GM19438 (cell line): ENCODE results near the gene RASL10B.

Experiments
- ATAC-seq: cut with Tn5 transposase; IDR thresholded peaks from one replicate; pipeline ENCODE4 v1.9.1; 2021; ENCODE audit warnings: low read depth; ENCODE audit not compliant: unreplicated experiment

Gene RASL10B

DNA sequence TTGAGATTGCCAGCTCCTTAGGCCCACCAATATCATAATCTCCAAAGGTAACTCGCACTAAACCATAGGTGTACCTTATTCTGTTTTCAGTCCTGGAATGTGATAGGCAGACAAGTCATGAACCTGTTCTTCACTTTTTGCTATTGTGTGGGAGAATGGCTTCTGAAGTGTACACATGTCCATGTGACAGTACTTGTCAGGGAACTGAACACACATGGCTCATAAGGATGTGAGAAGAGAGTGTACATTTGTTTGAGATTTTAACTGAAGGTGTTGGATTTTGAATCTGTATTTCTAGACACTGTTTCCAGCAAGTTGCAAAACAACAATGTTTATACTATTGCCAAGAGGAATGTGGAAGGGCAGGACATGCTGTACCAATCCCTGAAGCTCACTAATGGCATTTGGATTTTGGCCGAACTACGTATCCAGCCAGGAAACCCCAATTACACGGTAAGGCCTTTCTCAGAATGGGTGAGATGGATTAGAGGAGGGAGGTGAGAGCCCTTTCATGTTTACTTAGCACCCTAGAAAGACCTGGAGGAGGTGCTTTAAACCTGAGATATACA, 14.5 kb upstream of the RASL10B start:
- ATAC-seq = no peak

DNA sequence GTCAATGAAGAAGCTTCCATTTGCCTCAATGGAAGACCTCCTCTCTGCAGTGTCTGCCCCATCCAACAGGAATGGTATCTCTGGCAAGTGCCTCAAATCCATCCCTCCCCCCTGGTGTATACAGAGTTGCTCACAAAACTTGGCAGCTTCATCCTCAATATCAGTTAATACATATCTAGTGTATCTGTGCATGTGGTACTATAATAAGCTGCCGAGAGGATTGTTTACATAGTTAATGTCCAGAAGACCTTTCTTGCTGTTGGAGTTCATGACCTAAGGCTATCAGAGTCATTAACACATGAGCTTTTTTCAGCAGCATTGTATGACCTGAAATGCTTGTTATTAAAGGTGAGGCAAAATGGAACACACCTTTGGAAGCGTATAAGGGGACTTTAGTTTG, 14.0 kb upstream of the RASL10B start:
- ATAC-seq = no peak

DNA sequence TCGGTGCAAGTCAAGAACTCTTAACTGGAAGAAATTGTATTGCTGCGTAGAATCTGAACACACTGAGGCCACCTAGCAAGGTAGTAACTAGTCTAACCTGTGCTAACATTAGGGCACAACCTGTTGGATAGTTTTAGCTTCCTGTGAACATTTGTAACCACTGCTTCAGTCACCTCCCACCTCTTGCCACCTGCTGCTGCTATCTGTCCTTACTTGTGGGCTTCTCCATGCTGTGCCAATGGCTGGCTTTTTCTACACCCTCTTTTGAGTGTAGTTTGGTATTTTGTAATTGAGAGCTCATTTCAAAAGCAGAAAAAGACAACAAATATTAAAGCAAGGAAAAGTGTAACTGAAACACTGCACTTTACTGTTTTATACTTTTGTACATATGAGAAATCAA, 7.7 kb upstream of the RASL10B start:
- no peak for ATAC-seq

DNA sequence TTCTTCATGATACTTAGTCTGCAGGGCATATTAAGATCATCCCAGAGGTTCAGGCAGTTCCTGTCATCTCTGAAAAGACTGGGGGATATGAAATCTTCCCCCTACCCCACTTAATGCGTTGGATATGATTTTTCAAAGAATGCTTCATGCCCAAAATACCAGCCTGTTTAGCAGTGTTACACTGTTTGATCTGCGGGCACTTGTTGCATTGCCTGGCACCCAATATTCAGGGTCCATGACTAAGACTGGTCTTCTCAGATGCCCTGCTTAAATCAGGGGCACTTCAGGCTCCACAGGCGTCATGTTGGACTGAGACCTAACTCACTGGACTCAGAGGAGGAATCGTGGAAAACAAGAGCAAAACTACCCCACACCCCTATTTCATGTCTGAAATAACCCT, 6.4 kb upstream of the RASL10B start:
- ATAC-seq = no peak

DNA sequence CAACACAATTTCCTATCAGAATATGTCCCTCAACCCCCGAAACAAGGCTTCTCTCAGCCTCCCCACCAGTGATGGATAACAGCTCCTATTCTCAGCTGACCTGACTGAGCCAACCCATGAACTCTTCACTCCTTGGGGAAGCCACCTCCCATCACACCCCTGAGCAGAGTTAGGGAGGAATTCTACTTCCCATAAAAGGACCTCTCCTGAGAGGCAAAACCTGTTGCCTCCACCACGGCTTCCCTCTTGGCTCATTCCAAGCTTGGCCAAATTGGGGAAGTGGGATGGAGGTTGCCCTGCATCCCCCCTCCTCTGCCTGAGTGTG, 5.7 kb upstream of the RASL10B start:
- no peak for ATAC-seq

DNA sequence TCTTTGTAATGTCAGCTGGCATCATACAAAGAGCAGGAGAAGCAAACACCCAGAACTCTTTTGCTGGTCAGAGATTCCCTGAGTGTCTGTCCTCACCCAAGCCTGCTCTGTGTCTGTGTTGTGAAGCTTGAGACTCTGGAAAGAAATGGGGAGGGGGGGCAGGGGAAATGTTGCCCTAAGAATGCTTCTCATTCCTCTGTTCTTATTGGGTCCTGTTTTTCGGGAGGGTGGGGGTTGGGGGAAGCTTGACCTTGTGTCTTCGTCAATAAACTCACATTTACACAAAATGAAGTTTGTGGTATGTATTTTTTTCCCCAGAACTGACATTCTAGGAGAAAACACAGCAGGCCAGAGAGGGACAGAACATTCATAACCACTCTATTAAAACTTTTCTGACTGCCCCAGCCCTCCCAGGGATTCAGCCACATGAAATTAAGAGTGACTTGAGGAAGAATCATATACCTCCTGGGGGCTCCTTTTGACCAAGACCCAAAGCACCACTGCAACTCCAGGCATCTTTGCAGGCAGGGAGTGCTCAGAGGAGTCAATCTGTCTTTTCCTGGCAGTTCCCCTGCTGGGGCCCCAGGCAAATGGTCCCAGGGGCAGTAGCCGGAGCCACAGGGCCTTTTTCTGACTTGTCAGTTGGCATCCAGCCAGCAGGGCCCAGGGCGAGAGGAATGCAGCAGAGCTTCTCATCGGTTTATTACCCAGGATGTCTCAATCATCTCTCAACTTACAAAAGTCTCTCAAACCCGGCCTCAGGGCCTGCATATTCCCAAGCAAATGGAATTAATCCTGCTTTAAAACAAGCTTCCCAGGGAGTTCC, 5.1 kb upstream of the RASL10B start:
- ATAC-seq = no peak

DNA sequence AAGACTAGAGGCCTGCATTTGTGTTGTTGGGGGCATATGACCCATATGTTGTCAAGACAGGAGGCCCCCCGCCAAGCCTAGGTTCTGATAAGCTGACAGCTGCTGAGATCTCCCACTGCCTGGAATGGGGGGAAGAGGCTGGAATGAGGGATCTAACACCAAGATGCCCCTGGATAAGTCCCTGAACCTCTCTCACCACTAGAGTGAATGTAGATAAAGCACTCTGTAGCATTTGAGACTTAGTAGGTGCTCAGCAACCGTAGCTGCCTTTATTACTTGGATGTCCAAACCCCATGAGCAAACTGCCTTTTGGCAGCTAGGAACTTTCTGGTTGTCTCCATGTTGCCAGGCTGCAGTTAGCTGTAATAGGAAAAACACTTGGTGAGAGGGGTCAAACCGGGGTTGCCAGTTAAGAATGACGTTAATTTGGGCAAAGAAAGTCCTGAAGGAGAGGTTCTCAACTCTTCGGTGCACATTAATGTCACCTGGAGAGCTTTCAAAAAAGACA, 4.4 kb upstream of the RASL10B start:
- ATAC-seq = no peak

DNA sequence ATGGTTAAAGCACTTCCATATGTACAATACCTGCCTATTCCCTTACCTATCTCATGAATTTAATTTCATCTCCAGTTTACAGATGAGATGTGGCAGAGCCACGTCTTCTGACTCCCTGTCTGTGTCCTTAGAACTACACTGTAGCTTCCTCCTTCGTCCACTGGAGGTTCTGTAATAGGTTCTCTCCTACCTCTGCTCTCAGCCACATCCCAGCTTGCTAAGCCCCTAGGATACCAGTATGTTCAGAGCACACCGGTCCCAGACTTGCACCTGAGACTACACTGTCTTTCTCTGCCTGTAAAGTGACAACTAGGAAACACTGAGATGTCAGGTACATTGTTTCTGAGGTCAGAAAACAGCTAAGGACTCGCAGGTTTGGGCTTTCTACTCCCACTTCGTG, 3.8 kb upstream of the RASL10B start:
- no peak for ATAC-seq

DNA sequence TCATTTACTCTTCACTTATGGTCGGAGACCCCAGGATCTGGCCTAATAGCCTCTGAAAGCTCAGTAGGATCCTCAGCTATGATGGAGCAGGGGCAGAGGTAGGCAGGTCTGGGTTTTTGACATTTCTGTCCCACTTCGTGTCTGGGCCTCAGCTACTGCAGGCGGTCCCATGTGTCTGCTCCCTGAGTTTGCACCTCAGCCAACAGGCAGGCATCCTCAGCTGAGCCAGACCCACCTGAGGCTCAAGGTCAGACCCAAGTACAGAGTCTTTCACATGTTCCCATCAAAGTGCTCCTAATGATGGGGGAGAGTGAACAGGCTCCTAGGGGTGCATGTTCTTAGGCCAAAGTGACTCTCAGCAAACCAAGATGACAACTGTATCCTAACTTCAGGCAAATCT, 2.9 kb upstream of the RASL10B start:
- ATAC-seq = no peak

DNA sequence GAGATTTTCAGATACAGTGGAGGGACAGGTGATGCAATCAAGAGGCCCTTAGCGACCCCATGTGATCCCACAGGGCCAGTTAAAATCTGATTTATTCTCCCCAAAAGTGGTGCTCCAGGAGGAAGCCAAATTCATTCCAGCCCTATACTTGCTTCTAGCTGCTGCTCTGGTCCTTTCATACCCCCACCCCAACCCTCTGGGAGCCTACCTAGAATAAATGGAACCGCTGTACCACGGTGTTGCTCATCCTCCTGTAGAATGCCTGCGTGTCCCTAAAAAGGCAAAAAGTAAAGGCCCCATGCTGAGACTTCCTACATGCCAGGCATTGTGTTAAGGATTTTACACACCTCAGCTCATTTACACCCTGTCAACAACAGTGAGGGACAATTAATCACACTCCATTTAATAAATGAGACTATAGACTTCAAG, 2.0 kb upstream of the RASL10B start:
- ATAC-seq = no peak

DNA sequence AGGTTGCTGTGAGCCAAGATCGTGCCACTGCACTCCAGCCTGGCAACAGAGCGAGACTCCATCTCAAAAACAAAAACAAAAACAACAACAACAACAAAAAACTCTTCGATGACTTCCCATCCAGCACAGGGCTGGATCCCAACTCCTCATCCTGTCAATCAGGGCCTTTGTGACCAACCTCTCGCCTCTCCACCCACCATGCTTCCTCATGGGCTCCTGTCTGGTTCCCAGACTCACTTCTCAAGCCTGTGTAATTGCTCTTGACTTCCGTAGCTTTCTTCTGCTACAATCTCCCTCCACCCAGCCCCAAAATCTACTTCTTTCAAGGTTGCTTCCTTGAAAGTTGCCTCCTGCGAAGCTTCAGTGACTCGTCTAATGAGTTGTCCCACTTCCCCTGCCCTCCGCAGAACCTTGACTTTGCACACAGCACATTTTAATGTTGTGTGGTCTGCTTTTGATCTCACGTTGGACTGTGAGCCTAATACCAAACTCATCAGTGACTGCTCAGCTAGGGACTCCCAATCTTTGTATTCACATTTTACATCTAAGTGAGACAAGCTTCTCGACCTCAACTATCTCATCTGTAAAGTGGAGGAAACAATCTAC, 936 bp upstream of the RASL10B start:
- no peak for ATAC-seq

DNA sequence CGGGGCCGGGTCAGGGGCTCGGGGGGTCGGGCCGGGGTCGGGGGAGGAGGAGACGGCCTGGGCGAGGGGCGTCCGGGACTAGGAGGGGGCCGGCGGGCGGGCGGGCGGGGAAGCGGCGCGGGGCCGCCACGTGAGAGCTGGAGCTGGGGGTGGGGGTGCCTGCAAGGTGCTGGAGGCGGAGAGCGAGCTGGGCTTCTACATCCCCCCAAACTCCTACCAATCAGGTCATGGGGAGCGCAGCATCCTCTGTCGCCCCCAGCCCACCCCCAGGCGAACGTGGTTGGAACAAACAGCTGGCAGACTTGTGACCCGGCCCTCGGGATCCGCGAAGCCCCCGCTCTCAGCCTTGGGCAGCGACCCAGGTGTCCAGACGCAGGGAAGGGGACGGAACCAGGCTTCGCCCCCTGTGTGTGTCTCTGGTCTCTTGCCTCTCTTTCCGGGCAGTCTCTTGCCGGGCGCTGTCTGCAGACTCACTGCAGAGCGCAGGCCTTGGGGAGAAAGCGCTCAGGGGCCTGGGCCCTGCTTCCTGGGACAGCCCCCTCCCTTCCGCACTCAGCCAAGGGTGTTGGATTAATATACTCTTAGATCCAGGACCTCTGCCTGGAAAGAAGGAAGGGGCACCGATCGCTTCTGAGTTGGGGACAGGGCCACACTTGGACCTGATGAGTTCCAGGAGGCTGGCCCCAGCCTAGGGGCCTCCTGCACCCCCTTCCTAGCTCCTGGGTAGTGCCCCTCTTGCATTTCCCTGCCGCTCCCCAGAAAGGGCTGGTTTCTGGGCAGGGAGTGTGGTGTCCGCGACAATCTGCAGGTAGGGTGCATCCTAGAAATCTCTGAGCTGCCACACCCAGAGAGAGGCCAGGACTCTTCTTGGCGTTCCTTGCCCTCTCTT, 722 bp downstream of the RASL10B start:
- no peak for ATAC-seq

DNA sequence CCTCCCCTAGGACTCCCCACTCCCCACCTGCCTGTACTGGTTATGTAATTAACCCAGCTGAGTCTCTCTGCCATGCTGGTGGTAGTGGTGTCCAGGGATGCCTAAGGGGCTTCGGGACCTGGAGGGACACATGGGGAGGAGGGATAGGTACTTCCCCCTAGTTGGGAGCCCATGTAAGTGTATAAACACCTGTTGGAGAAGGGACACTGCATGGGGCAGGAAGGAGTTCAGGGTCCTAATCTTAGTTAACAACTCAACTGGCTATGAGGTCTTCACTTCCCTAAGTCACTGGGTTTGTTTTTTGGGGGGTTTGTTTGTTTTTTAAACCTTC, 1.3 kb downstream of the RASL10B start:
- ATAC-seq = no peak

DNA sequence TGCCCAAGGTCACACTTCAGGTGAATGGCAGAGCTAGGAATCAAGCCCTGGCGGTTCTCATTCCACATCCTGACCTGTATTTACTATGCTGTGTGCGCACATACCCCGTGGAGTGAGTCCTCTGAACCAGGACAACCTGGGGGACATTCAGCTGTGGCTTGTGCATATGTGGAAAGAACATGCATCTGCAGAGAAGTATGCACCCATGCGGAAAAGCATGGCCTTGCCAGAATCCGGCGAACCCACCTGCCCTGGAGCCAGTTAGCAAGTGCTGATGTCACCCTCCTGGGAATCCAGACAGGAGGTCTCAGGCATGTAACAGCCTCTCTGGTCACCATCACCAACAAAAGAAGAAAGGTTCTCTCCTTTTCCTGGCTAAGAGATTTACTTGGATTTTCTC, 1.9 kb downstream of the RASL10B start:
- no peak for ATAC-seq

DNA sequence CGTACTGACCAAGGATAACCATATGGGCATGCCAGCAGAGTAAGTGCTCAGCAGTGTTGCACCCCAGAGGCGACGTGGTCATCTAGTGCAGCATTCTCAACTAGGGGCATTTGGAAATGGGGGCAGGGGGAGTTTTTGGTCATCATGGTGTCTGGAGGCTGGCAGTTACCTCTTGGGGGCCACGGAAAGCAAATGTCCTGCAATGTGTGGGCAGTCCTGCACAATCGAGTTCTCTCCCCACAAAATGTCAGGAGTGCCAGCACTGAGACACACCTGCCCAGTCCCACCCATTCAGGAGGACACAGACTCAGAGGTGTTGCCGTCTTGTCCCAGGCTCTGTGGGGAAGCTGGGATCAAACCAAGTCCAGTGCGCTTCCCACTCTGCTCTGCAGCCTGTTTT, 3.0 kb downstream of the RASL10B start:
- ATAC-seq = no peak

DNA sequence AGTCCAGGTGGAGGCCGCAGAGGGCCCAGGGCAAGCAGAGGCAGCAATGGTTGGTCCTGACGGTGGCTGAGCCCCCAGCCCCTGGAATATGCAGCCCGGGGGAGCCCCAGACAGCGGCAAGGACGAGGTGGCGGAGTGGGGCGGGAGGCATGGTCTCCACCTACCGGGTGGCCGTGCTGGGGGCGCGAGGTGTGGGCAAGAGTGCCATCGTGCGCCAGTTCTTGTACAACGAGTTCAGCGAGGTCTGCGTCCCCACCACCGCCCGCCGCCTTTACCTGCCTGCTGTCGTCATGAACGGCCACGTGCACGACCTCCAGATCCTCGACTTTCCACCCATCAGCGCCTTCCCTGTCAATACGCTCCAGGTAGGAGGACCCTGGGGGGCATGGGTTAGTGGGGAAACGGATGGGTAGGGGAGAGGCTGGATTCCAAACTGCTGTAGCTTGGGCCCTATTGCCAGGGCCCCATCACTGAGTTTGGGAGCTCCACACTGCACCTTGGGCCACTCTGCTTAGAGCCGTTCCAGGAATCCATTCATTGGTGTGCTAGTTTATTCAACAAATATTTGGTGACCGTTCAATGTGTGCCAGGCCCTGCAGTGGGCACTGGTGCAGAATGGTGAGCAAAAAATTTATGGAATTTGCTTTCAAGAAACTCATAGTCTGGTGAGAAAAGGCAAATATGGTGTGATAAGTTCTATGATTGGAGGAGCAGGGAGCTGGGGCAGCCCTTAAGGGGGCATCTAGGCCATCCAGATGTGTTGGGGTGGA, 3.8 kb downstream of the RASL10B start:
- no peak for ATAC-seq

DNA sequence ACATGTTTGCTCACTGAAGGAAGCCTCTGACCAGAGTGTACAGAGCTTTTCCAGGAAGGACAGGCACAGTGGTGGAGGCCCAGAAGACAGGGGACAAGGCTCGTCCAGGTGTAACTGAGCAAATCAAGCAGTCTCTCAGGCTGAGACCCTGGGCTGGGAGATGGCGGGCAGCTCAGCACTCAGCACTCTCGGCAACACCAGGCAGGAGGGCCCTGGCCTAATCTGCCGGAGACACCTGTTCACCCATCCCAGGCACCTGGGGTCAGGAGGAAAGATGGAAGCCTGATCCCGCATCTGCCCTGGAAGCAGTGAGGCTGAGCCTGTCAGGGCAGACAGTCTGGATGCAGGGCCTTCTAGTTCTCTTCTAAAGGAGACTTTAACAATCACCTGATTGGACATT, 4.8 kb downstream of the RASL10B start:
- no peak for ATAC-seq

DNA sequence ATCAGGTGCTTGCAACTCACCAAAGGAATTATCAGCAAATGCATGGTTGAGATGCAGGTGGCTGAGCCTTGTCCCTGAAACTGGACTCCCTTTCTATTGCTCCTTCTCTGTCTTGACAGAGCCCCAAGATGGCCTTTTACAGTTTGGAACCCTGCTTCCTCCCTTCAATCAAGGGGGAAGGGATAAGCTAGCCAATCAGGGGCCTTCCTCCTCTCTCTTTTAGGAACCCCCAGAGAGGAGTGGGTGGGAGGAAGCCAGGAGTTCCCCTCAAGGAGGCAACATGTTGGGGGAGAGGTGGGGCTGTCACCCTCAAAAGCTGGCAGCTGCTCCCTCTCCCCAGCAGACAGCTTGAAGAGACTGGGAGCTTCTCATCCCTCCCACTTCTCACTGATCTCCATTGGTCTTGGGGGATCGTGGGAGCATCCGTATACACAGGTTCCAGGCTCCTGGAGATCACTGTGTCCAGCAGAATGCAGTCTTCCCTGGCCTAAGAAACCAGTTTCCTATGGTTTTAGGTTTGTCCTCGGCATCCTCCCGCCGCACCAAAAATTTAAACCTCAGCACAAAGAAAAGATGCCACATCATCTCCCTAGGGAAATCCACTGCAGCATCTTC, 7.2 kb downstream of the RASL10B start:
- no peak for ATAC-seq

DNA sequence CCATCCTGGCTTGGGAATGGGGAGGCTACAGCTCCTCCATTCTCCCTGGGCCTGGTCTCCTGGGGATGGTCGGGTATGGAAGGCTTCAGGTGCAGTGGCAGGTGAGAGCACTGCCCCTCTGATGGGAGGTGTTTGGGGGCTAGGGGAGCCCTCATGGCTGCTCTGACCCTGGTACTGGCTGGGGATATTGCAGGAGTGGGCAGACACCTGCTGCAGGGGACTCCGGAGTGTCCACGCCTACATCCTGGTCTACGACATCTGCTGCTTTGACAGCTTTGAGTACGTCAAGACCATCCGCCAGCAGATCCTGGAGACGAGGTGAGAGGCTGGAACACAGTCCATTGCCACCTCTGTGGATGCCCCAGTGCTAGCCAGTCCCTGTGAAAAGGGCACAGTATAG, 8.8 kb downstream of the RASL10B start:
- ATAC-seq = no peak
